ENCODE data around the gene HAUS7. TPM values are rescaled to one million over a fixed set of nuclear protein-coding genes. Genes with fewer than 3 reads are reported as not detected.

The HAUS7 gene
- total RNA-seq, 1 donor: 10.8 TPM

DNA sequence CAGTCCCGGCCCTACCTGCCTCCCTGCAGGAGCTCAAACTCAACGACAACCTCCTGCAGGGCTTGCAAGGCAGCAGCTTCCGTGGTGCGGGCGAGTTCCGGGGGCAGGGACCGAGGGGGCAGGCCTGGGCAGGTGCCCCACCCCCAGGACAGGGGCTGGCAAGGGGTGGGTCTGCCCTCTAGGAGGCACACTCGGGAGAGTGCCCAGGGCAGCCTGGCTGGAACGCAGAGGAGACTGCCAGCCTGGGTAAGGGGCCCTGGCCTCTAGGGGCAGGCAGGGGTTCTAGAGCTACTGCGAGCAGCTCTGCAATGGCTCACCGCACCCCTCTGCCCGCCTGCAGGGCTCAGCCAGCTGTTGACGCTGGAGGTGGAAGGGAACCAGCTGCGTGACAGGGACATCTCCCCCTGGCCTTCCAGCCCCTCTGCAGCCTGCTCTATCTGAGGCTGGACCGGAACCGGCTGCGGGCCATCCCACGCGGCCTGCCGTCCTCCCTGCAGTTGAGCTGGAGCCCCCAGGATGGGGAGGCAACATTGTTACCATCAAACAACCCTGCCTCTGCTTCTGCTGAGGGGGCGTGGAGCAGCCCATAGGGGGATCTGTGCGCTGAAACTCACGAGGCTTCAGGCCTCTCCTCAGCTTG, 12.1 kb upstream of the HAUS7 start:
- H3K4me3 ChIP-seq (ENCODE audit: low read depth, low read length): no peak overlapping the region
- TF ChIP-seq, protein P1, sequence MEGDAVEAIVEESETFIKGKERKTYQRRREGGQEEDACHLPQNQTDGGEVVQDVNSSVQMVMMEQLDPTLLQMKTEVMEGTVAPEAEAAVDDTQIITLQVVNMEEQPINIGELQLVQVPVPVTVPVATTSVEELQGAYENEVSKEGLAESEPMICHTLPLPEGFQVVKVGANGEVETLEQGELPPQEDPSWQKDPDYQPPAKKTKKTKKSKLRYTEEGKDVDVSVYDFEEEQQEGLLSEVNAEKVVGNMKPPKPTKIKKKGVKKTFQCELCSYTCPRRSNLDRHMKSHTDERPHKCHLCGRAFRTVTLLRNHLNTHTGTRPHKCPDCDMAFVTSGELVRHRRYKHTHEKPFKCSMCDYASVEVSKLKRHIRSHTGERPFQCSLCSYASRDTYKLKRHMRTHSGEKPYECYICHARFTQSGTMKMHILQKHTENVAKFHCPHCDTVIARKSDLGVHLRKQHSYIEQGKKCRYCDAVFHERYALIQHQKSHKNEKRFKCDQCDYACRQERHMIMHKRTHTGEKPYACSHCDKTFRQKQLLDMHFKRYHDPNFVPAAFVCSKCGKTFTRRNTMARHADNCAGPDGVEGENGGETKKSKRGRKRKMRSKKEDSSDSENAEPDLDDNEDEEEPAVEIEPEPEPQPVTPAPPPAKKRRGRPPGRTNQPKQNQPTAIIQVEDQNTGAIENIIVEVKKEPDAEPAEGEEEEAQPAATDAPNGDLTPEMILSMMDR (IDR thresholded peaks at IDR 0.05; ENCODE audit: insufficient read depth, low read depth, low read length): no peak
- no peak for DNase-seq (ENCODE audit: low read depth)

DNA sequence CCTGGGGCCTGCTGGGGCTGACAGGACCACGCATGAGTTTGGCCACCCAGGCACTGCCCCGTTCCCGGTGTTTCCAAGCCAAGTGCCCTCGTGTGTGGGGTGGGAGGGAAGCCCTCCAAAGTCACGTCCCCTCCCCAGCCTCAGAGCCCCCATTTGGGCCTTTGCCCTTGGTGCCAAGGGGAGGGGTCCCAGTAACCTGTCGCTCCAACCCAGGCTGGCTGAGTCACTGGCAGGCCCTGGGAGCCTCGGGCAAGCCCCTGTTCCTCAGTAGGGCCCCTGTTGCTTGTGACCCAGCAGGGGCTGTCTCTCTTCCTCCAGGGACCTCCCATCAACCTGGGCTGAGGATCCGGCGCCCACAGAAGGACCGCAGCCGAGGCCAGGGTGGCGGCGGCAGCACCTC, 10.7 kb upstream of the HAUS7 start:
- TF ChIP-seq, protein P1 (IDR thresholded peaks at IDR 0.05; ENCODE audit: insufficient read depth, low read depth, low read length): no peak
- DNase-seq (ENCODE audit: low read depth): no peak
- no peak overlapping the region for H3K4me3 ChIP-seq (ENCODE audit: low read depth, low read length)

DNA sequence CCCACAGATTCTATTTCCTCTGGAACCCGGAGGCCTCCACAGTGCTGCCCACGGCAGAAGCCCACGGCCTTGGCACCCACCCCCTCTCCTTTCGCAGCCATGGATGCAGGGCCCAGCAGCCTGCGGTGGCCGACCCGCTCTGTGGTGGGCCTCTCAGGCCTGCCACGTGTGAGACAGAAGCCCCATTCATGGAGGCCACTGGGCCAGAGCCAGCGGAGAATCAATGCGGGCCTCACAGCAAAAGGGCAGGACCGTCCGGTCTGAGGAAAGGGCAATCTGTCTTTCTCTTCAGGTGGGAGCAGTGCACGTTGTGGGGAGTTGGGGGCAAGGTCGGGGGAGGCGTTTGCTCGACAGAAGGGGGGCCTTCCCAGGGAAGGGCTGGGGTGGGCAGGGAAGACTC, 8.4 kb upstream of the HAUS7 start:
- H3K4me3 ChIP-seq (ENCODE audit: low read depth, low read length): no peak overlapping the region
- no peak for DNase-seq (ENCODE audit: low read depth)
- TF ChIP-seq, protein P1 (IDR thresholded peaks at IDR 0.05; ENCODE audit: insufficient read depth, low read depth, low read length): no peak

DNA sequence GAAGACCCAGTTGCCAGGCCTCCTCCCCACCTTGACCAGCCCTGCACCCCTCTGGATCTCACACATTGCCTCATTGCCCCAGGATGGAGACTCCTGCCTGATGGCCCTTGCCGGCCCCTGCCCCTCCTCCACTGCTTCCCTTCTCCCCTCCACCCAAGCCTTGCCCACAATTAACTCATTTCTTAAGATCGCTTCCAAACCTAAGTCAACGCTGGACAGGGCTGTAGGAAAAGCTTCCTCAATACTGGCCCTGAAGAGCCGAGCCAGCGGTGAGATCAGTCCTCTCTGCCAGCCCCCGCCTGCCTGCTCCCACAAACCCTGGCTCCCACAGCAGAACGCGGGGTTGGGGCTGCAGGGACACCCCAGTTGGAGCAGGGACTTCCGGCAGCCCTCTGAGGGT, 7.5 kb upstream of the HAUS7 start:
- TF ChIP-seq, protein P1 (IDR thresholded peaks at IDR 0.05; ENCODE audit: insufficient read depth, low read depth, low read length): no peak
- no peak for DNase-seq (ENCODE audit: low read depth)
- H3K4me3 ChIP-seq (ENCODE audit: low read depth, low read length): no peak overlapping the region

DNA sequence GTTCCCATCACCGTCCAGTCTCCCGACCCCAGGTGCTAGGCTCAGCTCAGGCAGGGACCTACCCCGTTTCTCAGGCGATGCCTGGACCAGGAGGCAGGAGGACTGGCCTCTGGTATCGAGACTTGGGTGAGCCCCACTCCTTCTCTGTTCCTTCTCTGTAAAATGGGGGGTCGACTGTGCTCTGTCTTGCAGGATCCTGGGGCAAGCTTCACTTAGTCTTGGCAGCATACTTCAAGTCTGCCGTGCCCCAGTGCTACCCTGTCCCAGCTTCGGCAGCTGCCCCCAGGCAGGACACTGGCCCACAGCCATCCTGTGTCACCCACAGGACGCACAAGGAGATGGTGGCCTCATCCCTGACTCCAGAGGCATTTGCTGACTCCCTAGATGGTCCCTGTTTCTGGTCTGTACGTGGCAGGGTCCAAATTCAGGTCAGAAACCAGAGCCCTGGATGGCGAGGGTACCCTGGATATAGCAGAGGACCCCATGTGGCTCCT, 7.0 kb upstream of the HAUS7 start:
- no peak overlapping the region for H3K4me3 ChIP-seq (ENCODE audit: low read depth, low read length)
- DNase-seq (ENCODE audit: low read depth): no peak
- TF ChIP-seq, protein P1 (IDR thresholded peaks at IDR 0.05; ENCODE audit: insufficient read depth, low read depth, low read length): no peak

DNA sequence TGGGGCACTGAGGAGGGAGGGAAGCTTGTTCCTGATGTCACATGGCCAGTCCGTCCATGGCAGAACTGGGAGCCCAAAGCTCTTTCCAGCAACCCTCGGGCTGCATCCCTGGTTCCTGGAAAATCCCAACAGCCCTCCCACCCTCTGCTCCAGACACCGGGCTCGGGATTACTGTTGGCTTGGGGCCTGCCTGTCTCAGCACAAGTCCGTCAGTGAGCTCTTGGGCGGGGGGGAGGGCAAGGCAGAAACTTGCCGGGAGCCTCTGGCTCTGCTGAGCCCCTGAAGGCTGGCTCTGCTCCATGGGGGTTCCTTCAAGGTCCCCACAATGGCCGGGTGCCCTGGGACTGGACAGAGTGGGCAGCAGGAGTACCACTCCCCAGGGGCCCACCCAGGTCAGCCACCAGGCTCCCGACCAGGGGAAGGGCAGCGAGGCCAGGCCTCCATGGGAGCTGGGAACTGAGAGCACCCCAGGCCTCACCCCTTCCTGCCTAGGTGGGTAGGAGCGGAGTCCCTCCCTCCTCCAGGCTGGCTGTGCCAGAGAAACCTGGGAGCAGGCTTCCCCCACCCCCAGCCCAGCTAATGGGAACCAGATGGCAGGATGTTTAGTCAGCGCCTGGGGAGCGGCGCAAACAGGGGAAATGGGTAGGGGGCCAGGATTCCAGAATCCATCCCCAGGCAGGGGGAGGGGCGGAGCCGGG, 6.4 kb upstream of the HAUS7 start:
- DNase-seq (ENCODE audit: low read depth): peak; percentile 54
- H3K4me3 ChIP-seq (ENCODE audit: low read depth, low read length): no peak overlapping the region

More for the DNA sequence above, 6.4 kb upstream of the HAUS7 start:
- TF ChIP-seq, protein P1 (IDR thresholded peaks at IDR 0.05; ENCODE audit: insufficient read depth, low read depth, low read length): no peak
